ENCODE results near the gene PLIN5.

- TF ChIP-seq CTCF (IDR thresholded peaks at IDR 0.05; ENCODE audit: borderline replicate concordance, extremely low read depth, low read length, poor library complexity, severe bottlenecking) (no peak), EZH2 (IDR thresholded peaks at IDR 0.05; ENCODE audit: borderline replicate concordance, low read depth, low read length, severe bottlenecking) (no peak)
Measured at GRCh38 chr19:4539693-4540581, 4.9 kb upstream of the PLIN5 start, which contains the start of gene LRG1.
